ENCODE measurements around the gene PGBD2. TPM values are rescaled to one million over a fixed set of nuclear protein-coding genes. Genes with fewer than 3 reads are reported as not detected.

PGBD2 gene
- total and polyA plus RNA-seq, 9 of the 15 experiments (the other 6 are each of a cell fraction or from before 2014, with no cell fraction given), result 11.9 to 21.8 (median 14.7) TPM

DNA sequence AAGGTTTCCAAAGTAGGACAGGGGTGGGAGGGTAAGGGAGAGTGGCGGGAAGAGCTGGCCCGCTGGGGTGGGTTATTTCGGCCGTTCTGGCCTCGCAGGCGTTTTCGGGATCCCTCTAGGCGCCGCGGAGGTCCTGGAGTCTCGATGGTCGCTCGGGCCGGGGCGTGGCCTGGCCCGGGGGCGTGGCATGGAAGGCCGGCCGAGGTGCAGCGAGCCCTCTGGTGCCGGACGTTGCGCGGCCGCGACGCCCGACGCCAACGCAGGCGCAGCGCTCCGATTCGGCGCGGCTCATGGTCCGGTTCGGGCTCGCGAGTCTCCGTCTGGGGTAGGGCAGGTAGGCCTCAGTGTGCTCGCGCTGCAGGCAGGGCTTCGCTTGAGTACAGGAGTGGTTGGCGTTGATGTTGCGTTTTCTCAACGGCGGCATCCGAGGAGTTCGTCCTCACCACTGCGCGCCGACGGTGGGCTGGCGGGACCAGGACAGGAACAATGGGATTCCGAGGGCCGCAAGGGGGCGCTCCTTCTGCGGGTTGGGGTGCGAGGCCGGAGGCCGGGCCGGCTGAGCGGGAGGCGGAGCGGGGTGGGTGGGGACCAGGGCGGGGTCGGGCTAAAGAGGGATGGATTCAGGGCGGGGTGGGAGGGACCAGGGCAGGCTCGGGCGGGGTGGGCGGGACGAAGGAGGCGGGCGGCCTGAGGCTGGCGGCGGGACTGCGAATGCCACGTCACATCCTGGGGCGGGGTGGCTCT, at the start of gene PGBD2 (continued):
- TF ChIP-seq, protein P1, sequence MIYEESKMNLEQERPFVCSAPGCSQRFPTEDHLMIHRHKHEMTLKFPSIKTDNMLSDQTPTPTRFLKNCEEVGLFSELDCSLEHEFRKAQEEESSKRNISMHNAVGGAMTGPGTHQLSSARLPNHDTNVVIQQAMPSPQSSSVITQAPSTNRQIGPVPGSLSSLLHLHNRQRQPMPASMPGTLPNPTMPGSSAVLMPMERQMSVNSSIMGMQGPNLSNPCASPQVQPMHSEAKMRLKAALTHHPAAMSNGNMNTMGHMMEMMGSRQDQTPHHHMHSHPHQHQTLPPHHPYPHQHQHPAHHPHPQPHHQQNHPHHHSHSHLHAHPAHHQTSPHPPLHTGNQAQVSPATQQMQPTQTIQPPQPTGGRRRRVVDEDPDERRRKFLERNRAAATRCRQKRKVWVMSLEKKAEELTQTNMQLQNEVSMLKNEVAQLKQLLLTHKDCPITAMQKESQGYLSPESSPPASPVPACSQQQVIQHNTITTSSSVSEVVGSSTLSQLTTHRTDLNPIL (CRISPR knock-in tag; IDR thresholded peaks at IDR 0.05), result no peak
- no peak; the same call in 1 of the 2 replicates for TF ChIP-seq GABPB2 (CRISPR knock-in tag; conservative IDR thresholded peaks at IDR 0.05)
- no peak for TF ChIP-seq AFF1 (IDR thresholded peaks at IDR 0.05; ENCODE audit: low read depth in 1 of 2, partially characterized antibody in 2 of 2)
- TF ChIP-seq LEF1 (IDR thresholded peaks at IDR 0.05), result no peak
- peak; percentile 72 for TF ChIP-seq POLR2AphosphoS5 (IDR thresholded peaks at IDR 0.05; ENCODE audit: control insufficient read depth, insufficient read depth, low read depth, low read length)
- no peak for TF ChIP-seq ZNF764 (CRISPR knock-in tag; IDR thresholded peaks at IDR 0.05; ENCODE audit: low read depth)
- TF ChIP-seq, protein P2, sequence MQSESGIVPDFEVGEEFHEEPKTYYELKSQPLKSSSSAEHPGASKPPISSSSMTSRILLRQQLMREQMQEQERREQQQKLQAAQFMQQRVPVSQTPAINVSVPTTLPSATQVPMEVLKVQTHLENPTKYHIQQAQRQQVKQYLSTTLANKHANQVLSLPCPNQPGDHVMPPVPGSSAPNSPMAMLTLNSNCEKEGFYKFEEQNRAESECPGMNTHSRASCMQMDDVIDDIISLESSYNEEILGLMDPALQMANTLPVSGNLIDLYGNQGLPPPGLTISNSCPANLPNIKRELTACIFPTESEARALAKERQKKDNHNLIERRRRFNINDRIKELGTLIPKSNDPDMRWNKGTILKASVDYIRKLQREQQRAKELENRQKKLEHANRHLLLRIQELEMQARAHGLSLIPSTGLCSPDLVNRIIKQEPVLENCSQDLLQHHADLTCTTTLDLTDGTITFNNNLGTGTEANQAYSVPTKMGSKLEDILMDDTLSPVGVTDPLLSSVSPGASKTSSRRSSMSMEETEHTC (IDR thresholded peaks at IDR 0.05), result no peak; the same call in 1 of the 2 replicates
- TF ChIP-seq ZNF507 (tag; conservative IDR thresholded peaks at IDR 0.05), result no peak
- TF ChIP-seq NFIC (IDR thresholded peaks at IDR 0.05), result peak; percentile 88
- TF ChIP-seq NFE2 (IDR thresholded peaks at IDR 0.05; ENCODE audit: low read depth), result peak; percentile 3; the same call in 1 of the 2 replicates
- TF ChIP-seq TCF15 (CRISPR knock-in tag; IDR thresholded peaks at IDR 0.05), result no peak
- TF ChIP-seq, protein P3, sequence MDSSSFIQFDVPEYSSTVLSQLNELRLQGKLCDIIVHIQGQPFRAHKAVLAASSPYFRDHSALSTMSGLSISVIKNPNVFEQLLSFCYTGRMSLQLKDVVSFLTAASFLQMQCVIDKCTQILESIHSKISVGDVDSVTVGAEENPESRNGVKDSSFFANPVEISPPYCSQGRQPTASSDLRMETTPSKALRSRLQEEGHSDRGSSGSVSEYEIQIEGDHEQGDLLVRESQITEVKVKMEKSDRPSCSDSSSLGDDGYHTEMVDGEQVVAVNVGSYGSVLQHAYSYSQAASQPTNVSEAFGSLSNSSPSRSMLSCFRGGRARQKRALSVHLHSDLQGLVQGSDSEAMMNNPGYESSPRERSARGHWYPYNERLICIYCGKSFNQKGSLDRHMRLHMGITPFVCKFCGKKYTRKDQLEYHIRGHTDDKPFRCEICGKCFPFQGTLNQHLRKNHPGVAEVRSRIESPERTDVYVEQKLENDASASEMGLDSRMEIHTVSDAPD (CRISPR knock-in tag; IDR thresholded peaks at IDR 0.05), result no peak
- peak; percentile 58 to 78; a peak in 3 of 4 replicates for TF ChIP-seq NONO (IDR thresholded peaks at IDR 0.05; ENCODE audit: low read depth in 2 of 2, low read length in 1 of 2)
- peak; percentile 34; the same call in 1 of the 2 replicates for TF ChIP-seq DMBX1 (CRISPR knock-in tag; IDR thresholded peaks at IDR 0.05; ENCODE audit: borderline replicate concordance)
- peak; percentile 81 for TF ChIP-seq FIP1L1 (IDR thresholded peaks at IDR 0.05; ENCODE audit: low read depth, low read length, poor library complexity, severe bottlenecking)
- no peak for TF ChIP-seq HNRNPK (IDR thresholded peaks at IDR 0.05; ENCODE audit: low read depth, low read length, poor library complexity, severe bottlenecking)
- TF ChIP-seq RFX5 (IDR thresholded peaks at IDR 0.05; ENCODE audit: low read depth, low read length), result no peak
- TF ChIP-seq ZC3H8 (IDR thresholded peaks at IDR 0.05), result no peak; the same call in 1 of the 2 replicates
- peak; percentile 85; the same call in 1 of the 2 replicates for TF ChIP-seq ZNF12 (CRISPR knock-in tag; IDR thresholded peaks at IDR 0.05)
